ENCODE data around the gene TSC22D2. TPM values are rescaled to one million over a fixed set of nuclear protein-coding genes. Genes with fewer than 3 reads are reported as not detected.
"Not testable (repeated sequence)": the region's sequence is repeated elsewhere in the genome, so short reads cannot be mapped to it uniquely, and the experiment has no call there.

Gene TSC22D2
- total RNA-seq, 1 donor from 2014 or later: 8.5 TPM

DNA sequence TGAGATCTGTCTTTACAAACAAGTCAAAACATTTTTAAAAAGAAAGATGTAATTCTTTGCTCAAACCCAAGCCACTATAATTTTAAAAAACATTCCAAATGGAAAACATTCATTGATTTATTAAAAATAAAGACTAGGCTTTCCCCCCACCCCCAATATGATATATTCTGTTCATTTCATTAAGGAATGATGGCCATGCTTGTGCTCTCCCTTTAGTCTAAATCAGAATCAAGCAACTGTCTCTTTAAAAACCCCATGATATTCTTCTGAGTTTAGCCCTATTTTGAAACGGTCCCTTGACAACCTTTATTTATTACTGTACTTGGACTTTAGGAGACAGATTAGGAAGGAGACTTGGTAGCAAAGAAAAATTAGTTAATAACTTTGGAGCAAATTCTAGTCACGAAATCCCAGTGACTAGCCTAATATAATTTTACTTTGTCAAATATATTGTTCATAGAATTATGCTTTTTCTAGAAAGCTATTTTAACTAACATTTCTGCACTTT lies 38.4 kb downstream of the TSC22D2 start:
- ATAC-seq (no peak), DNase-seq (ENCODE audit: low spot score) (no peak)

DNA sequence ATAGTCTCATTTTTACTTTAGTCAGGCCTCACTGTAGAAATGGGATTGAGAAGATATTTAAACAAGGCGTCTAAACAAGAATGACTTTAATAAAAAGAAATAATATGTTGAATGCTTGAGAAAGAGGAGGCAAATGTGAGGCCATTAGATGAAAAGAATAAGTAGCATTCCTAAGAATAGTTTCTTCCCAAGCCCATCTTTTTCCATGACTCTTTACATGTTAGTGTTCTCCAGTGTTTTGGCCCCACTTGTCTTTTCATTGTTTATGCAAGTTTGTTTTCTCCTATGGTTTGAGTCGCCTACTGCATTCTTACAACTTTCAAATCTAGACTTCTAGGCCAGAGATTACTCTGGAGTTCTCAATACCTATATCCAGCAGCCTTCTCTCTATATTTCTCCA lies 39.0 kb downstream of the TSC22D2 start:
- no peak for ATAC-seq
- DNase-seq (ENCODE audit: low spot score): no peak

GRCh38 chr3:150447631-150448465 lies 39.8 kb downstream of the TSC22D2 start:
- no peak for DNase-seq (ENCODE audit: low spot score)
- no peak for ATAC-seq

DNA sequence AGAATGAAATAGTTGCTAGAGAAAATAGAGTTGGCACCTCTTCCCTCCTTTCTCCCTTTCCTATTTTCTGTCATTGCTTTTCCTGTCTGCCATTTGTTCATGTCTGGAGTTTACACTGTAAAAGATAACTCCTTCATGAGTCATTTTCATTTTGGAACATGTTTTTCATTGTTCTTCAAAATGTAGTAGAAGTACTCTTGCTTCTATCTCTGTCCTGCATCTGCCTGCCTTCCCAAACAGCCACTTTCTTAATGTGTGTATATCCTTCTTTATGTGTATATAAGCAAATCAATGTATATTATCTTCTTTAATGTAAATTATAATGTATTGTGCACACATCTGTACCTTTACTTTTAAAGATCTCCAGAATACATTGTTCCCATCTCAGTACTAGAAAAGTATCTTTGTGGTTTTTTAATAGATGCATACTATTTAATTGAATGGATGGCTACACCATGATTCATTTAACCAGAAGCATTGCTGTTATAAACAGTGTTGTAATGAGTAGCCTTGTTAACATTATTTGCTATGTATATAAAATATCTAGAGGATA lies 41.1 kb downstream of the TSC22D2 start:
- ATAC-seq: no peak
- DNase-seq (ENCODE audit: low spot score): no peak

GRCh38 chr3:150450916-150451315 lies 42.8 kb downstream of the TSC22D2 start:
- DNase-seq (ENCODE audit: low spot score) (no peak), ATAC-seq (no peak)

DNA sequence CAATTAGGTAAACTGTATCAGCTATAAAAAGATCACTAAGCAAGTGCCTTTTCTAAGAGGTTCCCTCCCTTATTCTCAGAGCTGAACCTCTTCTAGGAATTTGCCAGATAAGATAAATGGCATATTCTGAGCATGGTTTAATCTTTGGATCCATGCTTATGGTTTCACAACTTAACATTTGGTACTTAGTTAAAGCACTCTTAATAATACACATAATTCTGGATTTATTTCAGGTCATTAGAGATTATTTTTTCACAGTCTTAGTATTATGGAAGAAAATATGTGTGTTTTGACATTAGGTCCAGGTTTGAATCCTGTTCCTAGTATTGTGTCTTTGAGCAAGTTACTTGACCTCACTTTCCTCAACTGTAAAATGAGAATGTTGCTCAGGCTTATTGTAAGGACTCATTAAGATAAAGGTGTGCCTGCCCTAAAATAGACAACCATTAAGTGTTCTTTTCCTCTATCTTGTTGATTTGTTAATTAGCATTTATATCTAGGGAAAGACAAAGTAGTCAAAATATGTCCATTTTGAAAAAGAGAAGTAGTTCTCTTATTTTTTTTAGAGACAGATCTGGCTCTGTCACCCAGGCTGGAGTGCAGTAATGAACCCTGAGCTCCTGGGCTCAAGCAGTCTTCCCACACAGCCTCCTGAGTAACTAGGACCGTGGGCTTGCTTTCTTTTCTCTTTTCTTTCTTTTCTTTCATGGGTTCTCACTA lies 43.4 kb downstream of the TSC22D2 start:
- no peak for DNase-seq (ENCODE audit: low spot score)
- ATAC-seq: no peak

DNA sequence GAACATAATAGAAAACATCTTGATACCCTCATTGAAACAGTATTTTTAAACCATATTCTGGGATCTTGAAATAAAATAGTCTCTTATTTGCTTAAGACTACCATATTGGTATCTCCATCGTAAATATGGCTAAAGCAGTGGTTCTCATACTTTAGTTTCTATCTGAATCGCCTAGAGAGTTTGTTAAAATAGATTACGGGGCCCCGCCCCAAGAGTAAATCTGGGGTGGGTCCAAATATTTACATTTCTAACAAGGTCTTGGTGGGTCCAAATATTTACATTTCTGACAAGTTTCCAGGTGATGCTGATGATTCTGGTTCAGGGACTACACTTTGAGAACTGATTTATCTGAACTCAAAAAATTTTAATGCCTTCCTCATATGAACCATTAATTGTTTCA lies 45.3 kb downstream of the TSC22D2 start:
- no peak for ATAC-seq
- DNase-seq (ENCODE audit: low spot score): no peak

GRCh38 chr3:150454085-150454484 lies 46.0 kb downstream of the TSC22D2 start:
- no peak for ATAC-seq
- no peak for DNase-seq (ENCODE audit: low spot score)

DNA sequence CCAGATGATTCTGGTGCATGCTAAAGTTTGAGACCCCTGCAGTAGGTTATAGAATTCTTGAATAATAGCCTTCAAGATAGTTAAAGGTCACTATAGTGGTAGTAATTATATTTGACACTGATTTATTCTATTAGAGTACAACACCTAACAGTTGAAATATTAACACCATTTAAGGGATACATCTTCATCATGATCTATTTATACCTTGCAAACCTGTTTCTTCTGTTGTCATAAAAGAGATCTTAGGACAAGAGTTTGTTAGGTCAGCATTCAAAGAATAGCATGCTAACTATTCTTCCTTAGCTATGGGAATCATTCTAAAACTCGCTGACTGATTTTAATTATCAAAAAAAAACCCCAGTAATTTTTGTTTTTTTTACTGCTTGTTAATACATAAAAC lies 46.5 kb downstream of the TSC22D2 start:
- ATAC-seq (no peak), DNase-seq (ENCODE audit: low spot score) (no peak)

GRCh38 chr3:150455341-150455740 lies 47.2 kb downstream of the TSC22D2 start:
- DNase-seq (ENCODE audit: low spot score) (no peak), ATAC-seq (no peak)

DNA sequence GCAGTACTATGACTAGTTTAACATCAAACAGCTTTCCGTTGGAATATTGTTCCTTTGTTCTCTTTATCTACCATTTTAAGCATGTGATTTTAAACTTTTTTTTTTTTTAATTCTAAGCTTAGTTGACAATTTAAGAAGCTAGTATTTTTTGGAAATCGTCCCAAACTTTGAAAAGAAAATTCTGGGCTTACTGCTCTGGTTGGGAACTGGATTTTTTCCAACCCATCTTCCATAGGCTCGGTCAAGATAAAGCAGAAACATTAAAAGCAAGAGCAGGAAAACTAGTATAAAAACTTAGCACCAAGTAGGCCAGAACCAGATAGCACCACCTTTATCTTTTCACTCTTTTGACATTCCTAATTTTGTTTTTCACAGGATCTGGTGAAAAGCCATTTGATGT lies 49.9 kb downstream of the TSC22D2 start:
- ATAC-seq (no peak), DNase-seq (ENCODE audit: low spot score) (no peak)

DNA sequence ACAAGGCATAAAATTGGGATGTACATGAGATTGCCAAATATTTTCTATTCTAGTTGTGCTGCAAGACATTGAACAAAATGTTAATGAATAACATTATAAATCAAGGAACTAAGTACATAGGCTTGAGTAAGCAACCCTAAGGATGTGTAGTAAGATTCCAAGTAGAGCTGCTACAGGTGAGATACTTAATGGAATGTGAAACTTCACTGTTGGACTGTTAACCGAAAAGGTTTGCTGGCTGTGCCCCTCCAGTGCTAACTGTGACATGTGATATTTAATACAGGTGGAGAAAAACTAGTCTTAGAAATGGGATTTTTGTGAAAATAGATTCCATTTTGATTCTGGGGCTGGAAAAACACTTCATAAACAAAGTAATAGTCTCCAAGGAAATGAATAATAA lies 52.4 kb downstream of the TSC22D2 start:
- DNase-seq (ENCODE audit: low spot score) (no peak), ATAC-seq (peak; percentile 44)

DNA sequence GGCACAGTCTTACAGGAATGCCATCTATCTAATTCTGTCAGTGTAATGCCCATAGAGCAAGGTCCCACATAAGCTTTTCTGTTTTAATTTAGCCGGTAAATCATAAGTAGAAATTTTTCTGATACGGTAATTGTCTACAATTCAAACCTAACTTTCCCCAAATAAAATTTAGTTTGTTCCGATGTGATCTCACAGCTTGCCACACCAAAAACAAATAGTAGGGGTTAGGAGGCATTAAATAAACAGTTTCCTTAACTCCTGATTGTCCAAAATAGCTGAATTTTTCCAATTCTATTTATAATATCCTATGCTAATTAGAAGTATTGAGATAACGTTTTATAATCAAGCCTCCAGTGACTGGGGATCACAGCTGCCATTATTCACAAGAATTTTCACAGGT lies 53.3 kb downstream of the TSC22D2 start:
- ATAC-seq (peak; percentile 31), DNase-seq (ENCODE audit: low spot score) (no peak)

DNA sequence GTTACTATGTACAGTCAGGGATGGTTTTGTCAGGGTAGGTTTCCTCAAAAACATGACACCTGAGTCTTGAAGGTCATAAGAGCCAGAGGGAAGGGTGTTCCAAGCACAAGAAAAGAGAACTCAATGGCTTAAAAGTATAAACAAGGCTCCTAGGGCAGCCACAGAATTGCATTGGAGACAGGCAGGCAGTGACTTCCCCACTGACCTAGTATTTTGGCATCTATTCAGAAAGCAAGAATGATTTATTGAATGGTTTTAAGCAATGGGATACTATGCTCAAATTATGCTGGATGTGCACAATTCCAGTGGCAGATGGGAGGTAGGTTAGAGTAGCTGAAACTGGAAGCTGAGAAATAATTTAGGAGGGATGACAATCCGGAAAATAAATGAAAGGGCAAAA lies 54.0 kb downstream of the TSC22D2 start:
- ATAC-seq: no peak
- DNase-seq (ENCODE audit: low spot score): no peak

GRCh38 chr3:150464684-150465083 lies 56.6 kb downstream of the TSC22D2 start:
- ATAC-seq (no peak), DNase-seq (ENCODE audit: low spot score) (no peak)

DNA sequence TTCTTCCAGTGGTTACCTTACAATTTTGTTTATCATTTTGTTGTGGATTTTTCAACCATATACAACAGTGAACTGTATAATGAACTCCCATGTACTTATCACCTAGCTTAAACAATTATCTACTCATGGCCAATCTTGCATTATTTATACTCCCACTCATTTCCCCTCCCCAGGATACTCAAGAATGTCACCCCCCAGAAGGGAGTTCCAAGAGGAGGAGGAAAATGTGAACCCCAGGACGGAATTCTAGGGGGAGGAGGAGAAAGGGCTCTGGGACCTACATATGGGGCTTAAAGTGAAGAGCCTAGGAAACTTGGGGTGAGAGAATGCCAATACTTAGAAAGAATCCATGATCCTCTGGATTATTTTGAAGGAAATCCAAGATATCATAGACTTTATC lies 59.3 kb downstream of the TSC22D2 start:
- no peak for DNase-seq (ENCODE audit: low spot score)
- no peak for ATAC-seq

- ATAC-seq (peak; percentile 24), DNase-seq (ENCODE audit: low spot score) (no peak)
These were observed 61.2 kb downstream of the TSC22D2 start for GRCh38 chr3:150469031-150469930.

DNA sequence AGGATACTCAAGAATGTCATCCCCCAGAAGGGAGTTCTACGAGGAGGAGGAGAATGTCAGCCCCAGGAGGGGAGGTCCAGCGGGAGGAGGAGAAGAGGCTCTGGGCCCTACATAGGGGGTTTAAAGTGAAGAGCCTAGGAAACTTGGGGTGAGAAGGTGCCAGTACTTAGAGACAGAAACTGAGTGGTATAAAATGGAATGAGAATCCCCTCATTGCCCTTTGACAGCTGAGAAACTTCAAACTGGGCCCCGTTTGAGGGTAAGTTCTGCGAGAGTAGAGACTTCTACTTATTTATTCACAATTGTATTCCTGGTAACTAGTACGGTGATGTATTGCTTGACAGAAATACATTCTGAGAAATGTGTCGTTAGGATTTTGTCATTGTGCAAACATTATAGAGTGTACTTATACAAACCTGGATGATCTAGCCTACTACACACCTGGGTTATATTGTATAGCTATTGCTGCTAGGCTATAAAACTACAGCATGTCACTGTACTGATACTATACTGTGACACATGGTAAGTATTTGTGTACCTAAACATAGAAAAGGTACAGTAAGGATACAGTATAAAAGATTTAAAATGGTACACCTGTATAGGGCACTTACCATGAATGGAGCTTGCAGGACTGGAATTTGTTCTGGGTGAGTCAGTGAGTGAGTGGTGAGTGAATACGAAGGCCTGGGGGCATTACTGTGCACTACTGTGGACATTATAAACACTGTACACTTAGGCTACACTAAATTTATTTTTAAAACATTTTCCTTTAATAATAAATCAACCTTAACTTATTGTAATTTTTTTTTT lies 62.0 kb downstream of the TSC22D2 start:
- DNase-seq (ENCODE audit: low spot score) (no peak), ATAC-seq (no peak)

- DNase-seq (ENCODE audit: low spot score) (no peak), ATAC-seq (no peak)
These were observed 64.3 kb downstream of the TSC22D2 start for GRCh38 chr3:150472421-150472820.

GRCh38 chr3:150473161-150473560 lies 65.1 kb downstream of the TSC22D2 start:
- not testable (repeated sequence) for ATAC-seq; DNase-seq (ENCODE audit: low spot score)
